ENCODE data around the gene SLC15A4.

The SLC15A4 gene

DNA sequence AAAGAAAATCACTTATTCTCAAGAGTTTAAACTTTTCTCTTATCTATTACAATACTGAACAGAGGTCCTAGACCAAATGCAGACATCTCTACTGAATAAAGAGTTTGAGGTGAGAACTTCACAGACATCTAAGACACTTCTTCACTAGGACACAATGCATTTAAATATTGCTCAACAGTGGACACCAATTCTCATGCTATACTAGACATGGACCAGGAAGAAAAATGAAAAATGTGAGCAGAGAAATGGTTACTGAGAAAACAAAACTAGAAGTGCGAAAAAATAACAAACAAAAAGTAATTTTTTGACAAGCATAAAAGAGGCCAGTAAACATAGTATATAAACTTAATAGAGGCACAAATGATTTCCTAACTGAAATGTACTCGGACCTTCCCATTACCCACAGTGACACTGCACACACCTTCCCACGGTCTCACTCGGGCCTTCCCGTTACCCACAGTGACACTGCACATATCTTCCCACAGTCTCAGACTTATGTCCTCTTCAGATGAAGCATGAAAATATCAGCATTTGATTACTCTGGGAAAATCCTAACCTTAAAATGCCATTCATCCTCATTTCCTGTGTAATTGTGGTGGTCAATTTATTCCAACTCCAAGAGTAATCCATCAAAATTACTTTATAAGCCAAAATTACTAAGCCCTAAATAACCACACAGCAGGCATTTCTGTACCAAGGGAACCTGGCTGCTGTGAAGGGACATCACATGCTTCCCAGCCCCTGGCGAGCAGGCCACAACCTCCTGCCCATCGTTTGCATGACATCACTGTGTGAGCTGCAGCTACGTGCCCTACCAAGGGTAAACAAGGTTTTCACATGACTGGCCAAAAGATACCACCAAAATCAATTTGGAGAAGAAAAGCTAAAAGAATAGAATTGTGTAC lies 6.4 kb downstream of the SLC15A4 start:
- Histone ChIP-seq H3K9ac (ENCODE audit: low read length) (peak overlapping the region; percentile 5), H3K4me1 (ENCODE audit: control insufficient read depth, insufficient read depth, low read length) (peaks cover 43% of the 10 kb centered on the region), H3K9me3 (ENCODE audit: control insufficient read depth, low read length) (no peaks in the 10 kb centered on the region)

DNA sequence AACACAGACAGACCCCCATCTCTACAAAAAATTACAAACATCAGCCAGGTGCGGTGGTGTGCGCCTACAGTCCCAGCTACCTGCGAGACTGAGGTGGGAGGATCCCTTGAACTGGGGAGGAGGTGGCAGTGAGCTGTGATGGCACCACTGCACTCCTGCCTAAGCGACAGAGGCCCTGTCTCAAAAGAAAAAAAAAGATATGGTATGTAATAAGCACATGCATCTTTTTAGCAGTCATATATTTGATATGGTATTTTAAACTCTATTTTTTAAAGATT lies 7.2 kb downstream of the SLC15A4 start:
- no peaks in the 10 kb centered on the region for H3K36me3 ChIP-seq (ENCODE audit: control insufficient read depth, insufficient read depth, low read length)
- no peak overlapping the region for H3K9ac ChIP-seq (ENCODE audit: low read length)
- no peaks in the 10 kb centered on the region for H3K27me3 ChIP-seq (ENCODE audit: control insufficient read depth, insufficient read depth, low read length)
- H3K4me1 ChIP-seq (ENCODE audit: control insufficient read depth, insufficient read depth, low read length) = peaks cover 38% of the 10 kb centered on the region
- H3K9me3 ChIP-seq (ENCODE audit: control insufficient read depth, low read length) = no peaks in the 10 kb centered on the region
- H3K4me3 ChIP-seq (ENCODE audit: low read length) = no peak overlapping the region

More for the DNA sequence above, 6.4 kb downstream of the SLC15A4 start:
- no peaks in the 10 kb centered on the region for H3K27me3 ChIP-seq (ENCODE audit: control insufficient read depth, insufficient read depth, low read length)
- no peaks in the 10 kb centered on the region for H3K36me3 ChIP-seq (ENCODE audit: control insufficient read depth, insufficient read depth, low read length)
- H3K4me3 ChIP-seq (ENCODE audit: low read length) = no peak overlapping the region

DNA sequence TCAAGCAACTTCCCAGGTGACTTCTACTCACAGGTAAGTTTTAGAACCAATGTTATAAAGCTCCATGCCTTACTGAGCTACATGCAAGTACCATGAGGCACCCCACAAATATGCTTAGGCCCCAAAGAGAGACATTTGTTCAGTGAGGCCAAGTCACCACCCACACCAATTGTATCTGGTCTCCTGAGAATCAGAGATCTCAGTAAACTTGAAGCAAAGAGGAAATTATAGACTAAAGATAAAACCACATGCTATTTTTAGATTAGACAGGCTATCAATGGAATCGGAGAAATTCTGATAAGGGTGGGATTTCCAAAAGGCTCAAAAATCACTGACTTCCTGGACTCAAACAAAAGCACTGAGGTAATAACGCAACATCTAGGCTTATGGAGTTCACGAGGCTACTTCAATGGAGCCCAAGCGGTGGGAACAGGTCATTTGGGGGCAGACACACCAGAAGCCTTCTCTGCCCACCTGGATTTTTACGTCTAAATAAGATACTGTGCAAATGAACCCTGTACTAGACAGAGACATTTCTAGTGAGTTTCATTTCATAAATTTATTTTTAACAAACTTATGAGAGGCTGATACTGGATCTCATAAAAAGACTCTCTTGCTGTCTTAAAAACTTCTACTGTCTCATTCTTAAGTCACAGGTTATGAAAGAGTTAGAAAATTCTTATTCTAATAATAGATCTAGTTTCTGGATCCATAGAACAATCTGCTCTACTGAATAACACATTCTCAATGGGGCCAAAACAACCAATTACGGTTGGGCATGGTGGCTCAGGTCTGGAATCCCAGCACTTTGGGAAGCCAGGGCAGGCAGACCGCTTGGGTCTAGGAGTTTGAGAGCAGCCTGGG lies 7.7 kb downstream of the SLC15A4 start:
- Histone ChIP-seq H3K36me3 (ENCODE audit: control insufficient read depth, insufficient read depth, low read length) (no peaks in the 10 kb centered on the region), H3K9ac (ENCODE audit: low read length) (no peak overlapping the region), H3K4me1 (ENCODE audit: control insufficient read depth, insufficient read depth, low read length) (peaks cover 34% of the 10 kb centered on the region), H3K27me3 (ENCODE audit: control insufficient read depth, insufficient read depth, low read length) (no peaks in the 10 kb centered on the region), H3K4me3 (ENCODE audit: low read length) (no peak overlapping the region), H3K9me3 (ENCODE audit: control insufficient read depth, low read length) (no peaks in the 10 kb centered on the region)

DNA sequence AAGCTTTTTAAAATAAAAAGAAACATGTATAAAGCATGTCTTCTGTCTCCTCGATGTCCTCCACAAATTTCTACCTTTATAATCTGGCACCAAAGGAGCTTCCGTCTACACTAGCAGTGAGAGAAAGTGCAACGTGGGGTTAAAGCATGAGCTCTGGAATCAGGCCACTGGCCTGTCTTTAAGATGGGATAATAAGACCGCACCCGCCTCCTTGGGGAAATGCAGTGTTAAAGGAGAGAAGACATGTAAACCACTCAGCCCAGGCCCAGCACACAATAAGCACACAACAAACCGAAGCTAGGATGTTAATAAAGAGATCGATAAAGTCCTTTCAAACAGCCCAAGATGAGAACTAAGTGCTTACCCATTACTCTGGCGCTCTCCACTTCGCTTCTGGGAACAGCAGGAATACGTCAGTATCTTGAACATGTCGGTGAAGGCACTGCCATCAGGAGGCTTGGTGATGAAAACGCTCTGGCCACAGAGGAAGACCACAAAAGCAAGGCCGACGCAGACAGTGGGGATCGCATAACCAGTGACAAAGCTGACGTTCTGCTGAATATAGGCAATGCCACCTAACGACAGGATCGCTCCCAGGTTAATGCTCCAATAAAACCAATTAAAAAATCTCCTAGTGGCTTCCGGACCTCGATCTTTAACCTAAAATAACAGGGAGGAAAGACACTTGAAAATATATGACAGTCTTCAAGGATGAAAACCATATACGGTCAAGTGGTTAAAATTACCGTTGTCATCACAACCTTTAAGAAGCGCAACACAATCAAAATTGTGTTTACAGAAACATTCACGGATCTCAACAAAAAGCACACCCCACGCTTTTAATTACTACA lies 9.1 kb downstream of the SLC15A4 start:
- Histone ChIP-seq H3K27me3 (ENCODE audit: control insufficient read depth, insufficient read depth, low read length) (no peaks in the 10 kb centered on the region), H3K9me3 (ENCODE audit: control insufficient read depth, low read length) (no peaks in the 10 kb centered on the region), H3K4me3 (ENCODE audit: low read length) (no peak overlapping the region), H3K9ac (ENCODE audit: low read length) (no peak overlapping the region), H3K36me3 (ENCODE audit: control insufficient read depth, insufficient read depth, low read length) (no peaks in the 10 kb centered on the region), H3K4me1 (ENCODE audit: control insufficient read depth, insufficient read depth, low read length) (peaks cover 25% of the 10 kb centered on the region)

DNA sequence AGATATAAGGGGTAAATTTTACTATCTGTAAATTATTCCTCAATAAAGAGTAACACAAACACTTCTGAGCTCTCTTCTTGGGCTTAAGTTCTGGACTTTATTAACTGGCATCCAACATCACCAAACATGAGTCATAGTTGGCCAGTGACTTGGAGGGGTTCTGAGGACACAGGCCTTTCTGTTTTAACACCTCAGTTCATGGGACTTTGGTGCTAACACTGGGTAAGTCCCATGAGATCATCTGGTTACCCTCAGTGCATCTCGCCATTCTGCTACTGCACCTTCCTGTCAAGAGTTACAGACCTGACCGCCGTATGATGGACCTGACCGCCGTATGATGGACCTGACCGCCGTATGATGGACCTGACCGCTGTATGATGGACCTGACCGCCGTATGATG lies 9.9 kb downstream of the SLC15A4 start:
- Histone ChIP-seq H3K4me3 (ENCODE audit: low read length) (no peak overlapping the region), H3K36me3 (ENCODE audit: control insufficient read depth, insufficient read depth, low read length) (no peaks in the 10 kb centered on the region), H3K9me3 (ENCODE audit: control insufficient read depth, low read length) (no peaks in the 10 kb centered on the region), H3K27me3 (ENCODE audit: control insufficient read depth, insufficient read depth, low read length) (no peaks in the 10 kb centered on the region), H3K4me1 (ENCODE audit: control insufficient read depth, insufficient read depth, low read length) (peaks cover 25% of the 10 kb centered on the region), H3K9ac (ENCODE audit: low read length) (no peak overlapping the region)

DNA sequence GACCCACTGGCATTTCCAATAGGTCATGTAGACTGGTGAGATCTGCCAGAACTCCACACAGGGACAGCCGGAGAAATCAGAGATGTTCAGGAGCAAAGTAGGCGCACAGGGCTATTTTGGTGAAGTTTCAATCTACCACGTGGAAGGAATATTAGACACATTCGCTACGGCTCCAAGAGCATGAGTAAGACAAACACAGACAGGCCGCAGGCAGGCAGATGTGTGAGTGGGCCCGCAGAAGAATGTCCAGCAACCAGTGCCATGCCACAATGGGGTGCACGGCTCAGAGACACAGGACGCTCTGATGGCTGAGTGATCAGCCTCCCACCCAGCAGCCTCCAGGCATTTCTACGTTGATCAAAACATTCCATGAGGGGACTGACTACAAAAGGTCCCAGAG lies 10.4 kb downstream of the SLC15A4 start:
- H3K27me3 ChIP-seq (ENCODE audit: control insufficient read depth, insufficient read depth, low read length) = no peaks in the 10 kb centered on the region

DNA sequence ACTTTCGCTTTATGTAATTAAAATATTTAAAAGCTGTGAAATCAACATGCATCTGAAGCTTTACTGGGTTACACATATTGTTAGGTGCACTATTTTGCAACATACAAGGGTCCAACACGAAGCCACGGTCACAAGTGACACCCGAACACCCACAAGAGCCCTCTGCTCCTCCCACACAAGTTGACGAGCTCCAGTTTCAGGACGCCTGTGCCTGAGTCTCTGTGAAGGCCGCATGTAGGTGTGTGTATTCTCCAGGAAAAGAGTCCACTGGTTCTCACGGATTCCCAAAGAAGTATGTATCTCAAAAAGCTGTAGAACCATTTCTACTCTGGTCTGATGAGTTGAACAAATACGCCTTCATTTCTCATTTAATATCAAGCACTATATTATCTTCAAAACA lies 12.0 kb downstream of the SLC15A4 start:
- Histone ChIP-seq H3K9ac (ENCODE audit: low read length) (no peak overlapping the region), H3K36me3 (ENCODE audit: control insufficient read depth, insufficient read depth, low read length) (no peaks in the 10 kb centered on the region), H3K4me3 (ENCODE audit: low read length) (no peak overlapping the region), H3K27me3 (ENCODE audit: control insufficient read depth, insufficient read depth, low read length) (no peaks in the 10 kb centered on the region), H3K4me1 (ENCODE audit: control insufficient read depth, insufficient read depth, low read length) (peaks cover 6% of the 10 kb centered on the region), H3K9me3 (ENCODE audit: control insufficient read depth, low read length) (no peaks in the 10 kb centered on the region)

More for the DNA sequence above, 10.4 kb downstream of the SLC15A4 start:
- H3K9me3 ChIP-seq (ENCODE audit: control insufficient read depth, low read length) = no peaks in the 10 kb centered on the region
- H3K4me1 ChIP-seq (ENCODE audit: control insufficient read depth, insufficient read depth, low read length) = peaks cover 20% of the 10 kb centered on the region
- H3K4me3 ChIP-seq (ENCODE audit: low read length) = no peak overlapping the region
- H3K9ac ChIP-seq (ENCODE audit: low read length) = no peak overlapping the region
- H3K36me3 ChIP-seq (ENCODE audit: control insufficient read depth, insufficient read depth, low read length) = no peaks in the 10 kb centered on the region

DNA sequence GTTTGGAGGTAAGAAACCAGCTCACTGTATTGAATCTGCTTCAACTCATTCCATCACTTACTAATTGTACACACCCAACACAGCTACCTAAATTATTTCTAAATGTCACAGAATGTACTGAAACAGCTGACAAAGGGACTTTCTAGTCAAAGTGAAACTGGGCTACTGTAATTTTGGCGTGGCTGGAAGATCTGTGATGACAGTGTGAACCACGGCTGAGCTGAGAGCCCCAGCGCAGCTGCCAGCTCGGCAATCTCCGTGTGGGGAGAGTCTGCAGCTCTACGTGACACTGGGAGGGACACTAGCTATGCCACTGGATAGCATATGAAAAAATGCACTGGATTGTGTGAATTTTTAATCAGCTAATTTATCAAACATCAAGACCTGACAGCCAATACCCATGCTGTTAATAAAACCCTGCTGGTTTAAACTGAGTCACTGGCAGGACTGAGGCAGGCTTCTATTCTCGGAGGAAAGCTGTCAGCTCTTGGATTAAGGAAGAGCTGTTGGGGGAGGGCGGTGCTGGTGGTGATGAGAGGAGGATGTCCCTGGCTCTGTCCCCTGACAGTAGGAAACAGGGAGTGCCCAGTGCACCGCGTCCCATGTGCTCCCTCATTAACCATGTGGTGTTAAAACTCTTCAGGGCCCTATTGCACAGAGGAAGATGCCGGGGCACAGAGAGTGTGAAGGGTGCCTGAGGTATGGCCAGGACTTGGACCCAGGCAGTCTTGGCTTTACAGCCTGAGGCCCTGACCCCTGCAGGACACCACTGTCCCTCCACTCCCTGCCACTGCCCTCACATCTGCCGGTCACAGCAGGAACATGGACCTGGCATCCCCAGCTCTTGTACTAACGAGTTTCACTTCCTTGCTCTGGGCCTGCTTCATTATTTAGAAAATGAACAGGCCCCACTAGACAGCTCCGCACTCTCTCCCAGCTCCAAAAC lies 13.3 kb downstream of the SLC15A4 start:
- Histone ChIP-seq H3K27me3 (ENCODE audit: control insufficient read depth, insufficient read depth, low read length) (no peaks in the 10 kb centered on the region), H3K4me1 (ENCODE audit: control insufficient read depth, insufficient read depth, low read length) (no peaks in the 10 kb centered on the region), H3K36me3 (ENCODE audit: control insufficient read depth, insufficient read depth, low read length) (no peaks in the 10 kb centered on the region), H3K9ac (ENCODE audit: low read length) (no peak overlapping the region), H3K4me3 (ENCODE audit: low read length) (no peak overlapping the region), H3K9me3 (ENCODE audit: control insufficient read depth, low read length) (no peaks in the 10 kb centered on the region)

DNA sequence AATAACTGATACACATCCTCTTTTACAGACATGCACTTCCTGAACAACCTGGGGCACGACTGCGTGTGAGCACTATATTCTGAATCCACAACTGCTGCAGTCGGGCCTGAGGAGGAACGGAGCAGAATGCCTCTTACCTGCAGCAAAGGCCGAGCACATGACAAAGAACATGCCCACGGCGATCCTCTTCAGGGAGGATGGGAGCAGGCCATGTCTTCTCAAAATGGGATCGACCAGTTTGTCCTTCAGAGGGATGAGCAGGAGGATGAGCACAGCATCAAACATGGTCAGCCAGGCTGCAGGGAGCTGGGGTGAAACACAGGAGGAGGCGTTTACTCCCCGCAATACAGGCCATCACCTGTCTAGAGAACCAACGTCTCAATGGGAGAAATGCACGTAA lies 15.1 kb downstream of the SLC15A4 start:
- no peaks in the 10 kb centered on the region for H3K36me3 ChIP-seq (ENCODE audit: control insufficient read depth, insufficient read depth, low read length)
- H3K9ac ChIP-seq (ENCODE audit: low read length) = no peak overlapping the region
- no peaks in the 10 kb centered on the region for H3K27me3 ChIP-seq (ENCODE audit: control insufficient read depth, insufficient read depth, low read length)
- no peaks in the 10 kb centered on the region for H3K4me1 ChIP-seq (ENCODE audit: control insufficient read depth, insufficient read depth, low read length)
- H3K4me3 ChIP-seq (ENCODE audit: low read length) = no peak overlapping the region
- no peaks in the 10 kb centered on the region for H3K9me3 ChIP-seq (ENCODE audit: control insufficient read depth, low read length)

DNA sequence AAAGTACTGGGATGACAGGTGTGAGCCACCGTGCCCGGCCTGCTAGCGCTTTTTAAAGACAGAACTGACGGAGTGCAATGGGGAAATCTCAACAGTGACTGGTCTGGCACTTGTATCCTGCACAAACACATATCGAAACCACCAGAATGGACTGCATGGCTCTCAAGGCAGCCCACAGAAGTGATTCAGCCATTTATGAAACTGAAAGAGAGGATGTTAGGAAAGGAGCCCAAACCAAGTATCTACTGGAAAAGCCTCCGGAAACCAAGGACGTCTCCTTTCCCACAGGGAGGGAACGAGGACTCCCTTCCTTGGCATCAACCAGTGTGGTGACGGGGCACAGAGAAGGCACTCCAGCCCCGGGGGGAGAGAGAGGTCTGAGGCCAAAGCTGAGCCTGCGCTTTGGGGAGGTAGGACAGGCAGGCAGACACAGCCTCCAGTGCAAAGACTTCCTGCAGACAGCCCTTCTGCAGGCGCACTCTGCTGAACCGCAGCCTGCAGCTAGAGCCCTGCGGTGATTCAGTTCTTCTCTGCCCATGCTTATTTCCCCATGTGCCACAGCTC lies 16.5 kb downstream of the SLC15A4 start:
- Histone ChIP-seq H3K27me3 (ENCODE audit: control insufficient read depth, insufficient read depth, low read length) (no peaks in the 10 kb centered on the region), H3K36me3 (ENCODE audit: control insufficient read depth, insufficient read depth, low read length) (no peaks in the 10 kb centered on the region), H3K4me3 (ENCODE audit: low read length) (no peak overlapping the region), H3K9ac (ENCODE audit: low read length) (no peak overlapping the region), H3K4me1 (ENCODE audit: control insufficient read depth, insufficient read depth, low read length) (no peaks in the 10 kb centered on the region), H3K9me3 (ENCODE audit: control insufficient read depth, low read length) (no peaks in the 10 kb centered on the region)

DNA sequence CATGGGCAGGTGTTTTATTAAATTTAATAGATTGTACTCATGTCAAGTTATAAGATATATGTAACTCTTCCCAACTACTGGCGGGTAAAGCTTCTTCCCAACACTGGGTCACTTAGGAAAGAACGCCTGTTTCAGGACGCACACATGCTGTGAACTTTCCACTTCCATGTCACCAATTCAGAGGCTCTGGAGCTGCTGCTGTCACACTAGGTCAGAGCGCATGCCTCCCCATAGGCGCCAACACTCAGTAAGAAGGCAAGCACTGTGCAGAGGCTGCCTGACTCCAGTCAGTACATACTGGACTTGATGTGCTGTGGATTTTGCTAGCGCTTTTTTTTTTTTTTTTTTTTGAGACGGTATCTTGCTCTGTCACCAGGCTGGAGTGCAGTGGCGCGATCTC lies 17.2 kb downstream of the SLC15A4 start:
- H3K9me3 ChIP-seq (ENCODE audit: control insufficient read depth, low read length) = no peaks in the 10 kb centered on the region
- H3K36me3 ChIP-seq (ENCODE audit: control insufficient read depth, insufficient read depth, low read length) = no peaks in the 10 kb centered on the region
- H3K4me3 ChIP-seq (ENCODE audit: low read length) = no peak overlapping the region
- H3K9ac ChIP-seq (ENCODE audit: low read length) = no peak overlapping the region
- no peaks in the 10 kb centered on the region for H3K27me3 ChIP-seq (ENCODE audit: control insufficient read depth, insufficient read depth, low read length)
- H3K4me1 ChIP-seq (ENCODE audit: control insufficient read depth, insufficient read depth, low read length) = no peaks in the 10 kb centered on the region
